C4-2B (cell line): ENCODE measurements around the gene NPR2.

Experiments
- ZFX ChIP-seq: fragments of 450-650 bp; IDR thresholded peaks from 2 replicates; pipeline ENCODE4 v1.6.1; 2017
- TF ChIP-seq, protein P1 (sequence below): fragments of 450-650 bp; conservative IDR thresholded peaks from 2 replicates; pipeline ENCODE4 v1.5.1; 2017; ENCODE audit warnings: mild to moderate bottlenecking

- TF ChIP-seq, protein P1, sequence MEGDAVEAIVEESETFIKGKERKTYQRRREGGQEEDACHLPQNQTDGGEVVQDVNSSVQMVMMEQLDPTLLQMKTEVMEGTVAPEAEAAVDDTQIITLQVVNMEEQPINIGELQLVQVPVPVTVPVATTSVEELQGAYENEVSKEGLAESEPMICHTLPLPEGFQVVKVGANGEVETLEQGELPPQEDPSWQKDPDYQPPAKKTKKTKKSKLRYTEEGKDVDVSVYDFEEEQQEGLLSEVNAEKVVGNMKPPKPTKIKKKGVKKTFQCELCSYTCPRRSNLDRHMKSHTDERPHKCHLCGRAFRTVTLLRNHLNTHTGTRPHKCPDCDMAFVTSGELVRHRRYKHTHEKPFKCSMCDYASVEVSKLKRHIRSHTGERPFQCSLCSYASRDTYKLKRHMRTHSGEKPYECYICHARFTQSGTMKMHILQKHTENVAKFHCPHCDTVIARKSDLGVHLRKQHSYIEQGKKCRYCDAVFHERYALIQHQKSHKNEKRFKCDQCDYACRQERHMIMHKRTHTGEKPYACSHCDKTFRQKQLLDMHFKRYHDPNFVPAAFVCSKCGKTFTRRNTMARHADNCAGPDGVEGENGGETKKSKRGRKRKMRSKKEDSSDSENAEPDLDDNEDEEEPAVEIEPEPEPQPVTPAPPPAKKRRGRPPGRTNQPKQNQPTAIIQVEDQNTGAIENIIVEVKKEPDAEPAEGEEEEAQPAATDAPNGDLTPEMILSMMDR, result no peak
- TF ChIP-seq ZFX, result no peak
Measured at GRCh38 chr9:35795695-35796094, 4.3 kb downstream of the NPR2 start.
